Tibial nerve (tissue), 4 donors: ENCODE measurements around the gene LAGE3. TPM values are rescaled to one million over a fixed set of nuclear protein-coding genes. Genes with fewer than 3 reads are reported as not detected.
"Not testable (repeated sequence)": the region's sequence is repeated elsewhere in the genome, so short reads cannot be mapped to it uniquely, and the experiment has no call there.

Source experiments
- DNase-seq, 2 donors: peaks; one replicate each; pipeline ENCODE4 v3.0.0-alpha.2; 2019; ENCODE audit warnings: low spot score in 2 of 2
- H3K27ac ChIP-seq, 4 donors: fragments of 200-600 bp; sonication (generic) in 3 of 4; one replicate each; pipeline ENCODE4 v1.5.1; 2017 to 2019; ENCODE audit warnings: mild to moderate bottlenecking in 1 of 4
- H3K27me3 ChIP-seq, 2 donors: fragments of 200-600 bp; sonication (generic) in 1 of 2; one replicate each; pipeline versions ENCODE4 v1.5.1 to v1.6.0; 2017 to 2019
- H3K36me3 ChIP-seq, 3 donors: fragments of 200-600 bp; sonication (generic); one replicate each; pipeline ENCODE4 v1.5.1; 2018 to 2019
- H3K4me1 ChIP-seq, 4 donors: fragments of 200-600 bp; sonication (generic) in 3 of 4; one replicate each; pipeline ENCODE4 v1.5.1; 2017 to 2019
- H3K4me3 ChIP-seq, 4 donors: fragments of 200-600 bp; sonication (generic) in 3 of 4; one replicate each; pipeline ENCODE4 v1.5.1; 2017 to 2019; ENCODE audit warnings: mild to moderate bottlenecking in 1 of 4, moderate library complexity in 1 of 4
- H3K9me3 ChIP-seq, 4 donors: fragments of 200-600 bp; sonication (generic) in 3 of 4; one replicate each; pipeline ENCODE4 v1.5.1; 2017 to 2019
- EP300 ChIP-seq, 2 donors: sonication (generic); formaldehyde crosslinking; IDR thresholded peaks; one replicate each; pipeline ENCODE4 v1.6.1; 2017; ENCODE audit warnings: antibody characterized with exemption in 2 of 2, mild to moderate bottlenecking in 1 of 2
- POLR2A ChIP-seq, 2 donors: fragments of 450-650 bp; IDR thresholded peaks; one replicate each; pipeline ENCODE4 v1.6.1; 2017; ENCODE audit warnings: antibody characterized with exemption in 2 of 2, mild to moderate bottlenecking in 2 of 2, moderate library complexity in 2 of 2
- WGBS, 2 donors: methylation state at CpG; one replicate each; pipeline ENCODE4 v1.1.5; 2018; 5-methylcytosine and 5-hydroxymethylcytosine counted together
- total RNA-seq, 4 donors: library from RNA; depleted of rRNA; stranded (reverse); fragments of >200 nt; gene quantifications; one replicate each; pipeline ENCODE4 v1.1.0, GENCODE V29; 2016
- TF ChIP-seq, protein P1 (sequence below), 5 experiments: fragments of 200-600 bp in 3 of 5; fragments of 450-650 bp in 2 of 5; sonication (generic) in 3 of 5; IDR thresholded peaks; one replicate each; pipeline ENCODE4 v1.5.1; 2016 to 2019; ENCODE audit warnings: antibody characterized with exemption in 5 of 5, mild to moderate bottlenecking in 3 of 5, moderate library complexity in 2 of 5

Gene LAGE3
- total RNA-seq, 4 donors from 2014 or later = 18.8 to 46.5 (median 35.0) TPM

GRCh38 chrX:154507673-154508383 is 28.7 kb upstream of the LAGE3 start:
- Histone ChIP-seq H3K9me3 (no peaks in the 10 kb centered on the region), H3K36me3 (peaks cover 0 to 52% (median 0%) of the 10 kb centered on the region in 3 donors), H3K4me1 (no peaks in the 10 kb centered on the region), H3K27me3 (no peaks in the 10 kb centered on the region), H3K27ac (no peak overlapping the region), H3K4me3 (no peak overlapping the region)
- WGBS, 2 donors = 67 to 71% methylated on average over 5 to 18 of the region's 24 CpGs
- DNase-seq = no peak
- TF ChIP-seq EP300 (IDR thresholded peaks at IDR 0.05) = no peak
- TF ChIP-seq, protein P1, sequence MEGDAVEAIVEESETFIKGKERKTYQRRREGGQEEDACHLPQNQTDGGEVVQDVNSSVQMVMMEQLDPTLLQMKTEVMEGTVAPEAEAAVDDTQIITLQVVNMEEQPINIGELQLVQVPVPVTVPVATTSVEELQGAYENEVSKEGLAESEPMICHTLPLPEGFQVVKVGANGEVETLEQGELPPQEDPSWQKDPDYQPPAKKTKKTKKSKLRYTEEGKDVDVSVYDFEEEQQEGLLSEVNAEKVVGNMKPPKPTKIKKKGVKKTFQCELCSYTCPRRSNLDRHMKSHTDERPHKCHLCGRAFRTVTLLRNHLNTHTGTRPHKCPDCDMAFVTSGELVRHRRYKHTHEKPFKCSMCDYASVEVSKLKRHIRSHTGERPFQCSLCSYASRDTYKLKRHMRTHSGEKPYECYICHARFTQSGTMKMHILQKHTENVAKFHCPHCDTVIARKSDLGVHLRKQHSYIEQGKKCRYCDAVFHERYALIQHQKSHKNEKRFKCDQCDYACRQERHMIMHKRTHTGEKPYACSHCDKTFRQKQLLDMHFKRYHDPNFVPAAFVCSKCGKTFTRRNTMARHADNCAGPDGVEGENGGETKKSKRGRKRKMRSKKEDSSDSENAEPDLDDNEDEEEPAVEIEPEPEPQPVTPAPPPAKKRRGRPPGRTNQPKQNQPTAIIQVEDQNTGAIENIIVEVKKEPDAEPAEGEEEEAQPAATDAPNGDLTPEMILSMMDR (IDR thresholded peaks at IDR 0.05) = no peak
- no peak for TF ChIP-seq POLR2A (IDR thresholded peaks at IDR 0.05)

DNA sequence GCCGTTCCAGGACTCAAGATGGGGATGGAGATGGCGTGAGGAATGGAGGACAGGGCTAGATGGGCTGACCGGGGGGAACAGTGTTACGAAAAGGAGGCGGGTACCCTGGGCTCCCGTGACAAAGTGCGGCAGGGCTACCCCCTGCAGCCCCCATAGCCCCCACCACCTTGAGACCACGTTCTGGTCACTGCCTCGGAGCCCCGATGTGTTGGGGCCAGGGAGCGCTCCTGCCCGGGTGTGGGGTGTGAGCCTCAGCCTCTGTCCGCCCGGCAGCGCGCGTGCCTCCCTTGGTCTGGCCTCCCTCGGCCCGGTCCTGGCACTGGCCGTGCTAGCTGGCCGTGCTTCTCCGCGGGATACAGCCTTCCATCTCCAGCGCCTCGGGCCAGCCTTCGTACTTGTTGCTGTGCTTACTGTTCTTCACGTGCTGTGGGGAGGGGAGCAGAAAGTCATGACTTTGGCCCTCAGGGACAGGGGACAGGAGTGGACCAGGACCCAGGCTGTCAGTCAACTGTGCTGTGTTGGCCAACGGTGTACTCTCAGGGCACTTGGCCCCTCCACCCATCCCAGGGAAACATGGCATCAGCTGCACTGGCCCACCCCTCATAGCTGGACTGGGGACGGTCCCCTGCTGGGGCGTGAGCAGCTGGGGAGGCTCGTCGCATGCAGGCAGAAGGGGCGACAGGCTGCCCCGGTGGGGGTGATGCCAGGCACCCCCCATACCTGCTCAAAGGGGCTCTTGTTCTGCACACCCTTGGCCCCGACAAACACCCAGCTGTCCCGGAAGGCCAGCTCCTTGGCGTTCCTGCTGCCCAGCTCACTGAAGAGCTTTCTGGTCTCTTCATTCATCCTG is 27.6 kb upstream of the LAGE3 start:
- no peak for DNase-seq
- Histone ChIP-seq H3K36me3 (peaks cover 0 to 52% (median 0%) of the 10 kb centered on the region in 3 donors), H3K9me3 (no peaks in the 10 kb centered on the region), H3K27me3 (no peaks in the 10 kb centered on the region), H3K27ac (no peak overlapping the region), H3K4me3 (no peak overlapping the region), H3K4me1 (no peaks in the 10 kb centered on the region)
- 90 to 91% methylated on average over 17 to 36 of the region's 37 CpGs for WGBS, 2 donors
- TF ChIP-seq EP300 (IDR thresholded peaks at IDR 0.05) (no peak), POLR2A (IDR thresholded peaks at IDR 0.05) (no peak)

GRCh38 chrX:154505734-154506133 is 26.7 kb upstream of the LAGE3 start:
- TF ChIP-seq EP300 (IDR thresholded peaks at IDR 0.05) (no peak), POLR2A (IDR thresholded peaks at IDR 0.05) (no peak)
- TF ChIP-seq, protein P1 (IDR thresholded peaks at IDR 0.05) = no peak
- no peaks in the 10 kb centered on the region for H3K4me1 ChIP-seq
- peaks cover 0 to 52% (median 0%) of the 10 kb centered on the region in 3 donors for H3K36me3 ChIP-seq
- H3K27ac ChIP-seq = no peak overlapping the region
- WGBS, 2 donors = 64 to 76% methylated on average over 9 to 12 of the region's 12 CpGs
- DNase-seq = no peak
- no peaks in the 10 kb centered on the region for H3K9me3 ChIP-seq
- H3K27me3 ChIP-seq = no peaks in the 10 kb centered on the region
- no peak overlapping the region for H3K4me3 ChIP-seq

DNA sequence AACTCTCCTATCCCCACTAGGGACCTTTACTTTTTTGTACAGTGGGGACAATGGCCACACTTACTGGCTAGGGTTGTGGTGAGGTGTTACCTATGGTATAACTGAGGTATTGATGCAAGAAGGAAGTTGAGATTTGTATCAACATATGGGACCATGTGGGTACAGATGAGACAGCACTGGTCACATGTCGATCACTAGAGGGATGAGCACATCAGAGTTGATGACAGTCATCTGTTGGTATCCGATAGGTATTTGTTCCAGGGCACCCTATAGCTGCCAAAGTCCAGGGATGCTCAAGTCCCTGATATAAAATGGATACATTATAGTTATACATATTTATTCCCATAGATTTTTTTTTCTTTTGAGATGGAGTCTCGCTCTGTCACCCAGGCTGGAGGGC is 23.9 kb upstream of the LAGE3 start:
- WGBS, 2 donors = 88 to 92% methylated on average over 3 of the region's 3 CpGs
- no peak overlapping the region for H3K4me3 ChIP-seq
- TF ChIP-seq POLR2A (IDR thresholded peaks at IDR 0.05) = no peak
- TF ChIP-seq, protein P1 (IDR thresholded peaks at IDR 0.05) = no peak
- no peak for TF ChIP-seq EP300 (IDR thresholded peaks at IDR 0.05)
- H3K4me1 ChIP-seq = no peaks in the 10 kb centered on the region
- DNase-seq = no peak
- no peaks in the 10 kb centered on the region for H3K27me3 ChIP-seq
- H3K27ac ChIP-seq = no peak overlapping the region
- H3K36me3 ChIP-seq = peaks cover 0 to 30% (median 0%) of the 10 kb centered on the region in 3 donors
- H3K9me3 ChIP-seq = no peaks in the 10 kb centered on the region

DNA sequence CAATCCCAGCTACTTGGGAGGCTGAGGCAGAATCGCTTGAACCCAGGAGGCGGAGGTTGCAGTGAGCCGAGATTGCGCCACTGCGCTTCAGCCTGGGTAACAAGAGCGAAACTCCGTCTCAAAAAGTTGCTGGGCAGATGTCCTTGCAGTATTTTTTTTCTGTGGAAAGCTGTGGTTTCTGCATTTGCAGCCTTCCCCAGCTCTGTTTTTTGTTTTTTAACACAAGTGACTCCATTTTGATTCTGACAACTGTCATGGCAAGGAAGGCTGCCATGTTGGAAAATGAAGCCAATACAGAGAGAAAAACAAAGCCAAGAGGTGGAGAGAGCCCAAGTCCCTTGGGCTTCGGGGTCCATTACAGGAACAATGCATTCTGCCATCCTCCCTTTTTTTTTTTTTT is 23.0 kb upstream of the LAGE3 start:
- 79 to 91% methylated on average over 8 of the region's 8 CpGs for WGBS, 2 donors
- DNase-seq = no peak
- H3K36me3 ChIP-seq = peaks cover 0 to 21% (median 0%) of the 10 kb centered on the region in 3 donors
- no peak overlapping the region for H3K27ac ChIP-seq
- no peaks in the 10 kb centered on the region for H3K27me3 ChIP-seq
- no peaks in the 10 kb centered on the region for H3K4me1 ChIP-seq
- H3K9me3 ChIP-seq = no peaks in the 10 kb centered on the region
- H3K4me3 ChIP-seq = no peak overlapping the region
- TF ChIP-seq EP300 (IDR thresholded peaks at IDR 0.05) (no peak), POLR2A (IDR thresholded peaks at IDR 0.05) (no peak)
- TF ChIP-seq, protein P1 (IDR thresholded peaks at IDR 0.05) = no peak

DNA sequence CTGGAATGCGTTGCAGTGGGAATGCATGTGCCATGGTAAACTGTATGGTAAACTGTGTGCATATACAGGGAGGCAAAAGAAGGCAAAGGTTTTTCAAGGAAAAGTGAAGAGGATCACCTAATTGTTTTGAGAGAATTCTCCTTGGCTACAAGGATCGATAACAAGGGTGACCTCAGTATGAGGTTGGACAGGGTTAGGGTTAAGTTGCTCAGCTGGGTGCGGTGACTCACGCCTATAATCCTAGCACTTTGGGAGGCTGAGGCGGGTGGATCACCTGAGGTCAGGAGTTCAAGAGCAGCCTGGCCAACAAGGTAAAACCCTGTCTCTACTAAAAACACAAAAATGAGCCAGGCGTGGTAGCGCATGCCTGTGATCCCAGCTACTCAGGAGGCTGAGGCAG is 22.3 kb upstream of the LAGE3 start:
- not testable (repeated sequence) for H3K4me3 ChIP-seq, H3K27ac ChIP-seq, H3K4me1 ChIP-seq, H3K9me3 ChIP-seq, DNase-seq, H3K27me3 ChIP-seq
- 83 to 89% methylated on average over 7 of the region's 7 CpGs for WGBS, 2 donors
- peaks cover 0 to 15% (median 0%) of the 10 kb centered on the region in 3 donors for H3K36me3 ChIP-seq

DNA sequence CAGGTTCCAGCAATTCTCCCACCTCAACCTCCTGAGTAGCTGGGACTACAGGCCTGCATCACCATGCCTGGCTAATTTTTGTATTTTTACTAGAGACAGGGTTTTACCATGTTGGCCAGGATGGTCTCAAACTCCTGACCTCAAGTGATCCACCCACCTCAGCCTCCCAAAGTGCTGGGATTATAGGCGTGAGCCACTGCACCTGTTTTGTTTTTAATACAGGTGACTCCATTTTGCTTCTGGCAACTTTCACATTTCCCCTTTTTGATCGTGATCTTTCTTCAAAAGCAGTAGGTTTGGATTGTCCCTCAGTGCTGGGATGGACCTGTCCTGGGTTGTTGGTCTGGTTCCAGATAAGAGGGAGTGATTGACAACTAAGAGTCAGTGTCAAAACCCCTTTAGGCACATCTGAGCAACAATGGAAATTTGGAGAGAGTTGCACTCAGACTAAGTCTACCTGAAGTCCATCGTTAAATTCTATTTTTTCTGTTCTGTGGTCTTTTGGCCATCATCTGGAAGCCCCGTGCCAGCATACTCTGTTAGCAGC is 17.6 kb upstream of the LAGE3 start:
- H3K4me3 ChIP-seq, DNase-seq, H3K36me3 ChIP-seq, H3K4me1 ChIP-seq, H3K9me3 ChIP-seq, H3K27ac ChIP-seq, H3K27me3 ChIP-seq: not testable (repeated sequence)
- 76 to 78% methylated on average over 3 to 4 of the region's 4 CpGs for WGBS, 2 donors
